ENCODE results near the gene LRRC75B.
"Not testable (repeated sequence)": the region's sequence is repeated elsewhere in the genome, so short reads cannot be mapped to it uniquely, and the experiment has no call there.

LRRC75B gene, protein sequence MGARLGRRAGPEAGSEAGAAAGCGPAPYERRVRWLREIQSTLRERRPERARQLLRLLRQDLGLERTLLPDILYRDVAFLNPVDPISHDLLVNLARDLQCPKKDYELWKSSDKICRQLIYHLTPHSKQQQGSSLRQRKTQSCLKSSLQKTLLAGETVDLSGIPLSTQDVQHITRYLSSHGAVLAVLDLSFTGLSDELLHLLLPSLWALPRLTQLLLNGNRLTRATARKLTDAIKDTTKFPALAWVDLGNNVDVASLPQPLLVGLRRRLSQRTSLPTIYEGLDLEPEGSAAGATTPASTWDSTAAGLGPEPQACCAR

DNA sequence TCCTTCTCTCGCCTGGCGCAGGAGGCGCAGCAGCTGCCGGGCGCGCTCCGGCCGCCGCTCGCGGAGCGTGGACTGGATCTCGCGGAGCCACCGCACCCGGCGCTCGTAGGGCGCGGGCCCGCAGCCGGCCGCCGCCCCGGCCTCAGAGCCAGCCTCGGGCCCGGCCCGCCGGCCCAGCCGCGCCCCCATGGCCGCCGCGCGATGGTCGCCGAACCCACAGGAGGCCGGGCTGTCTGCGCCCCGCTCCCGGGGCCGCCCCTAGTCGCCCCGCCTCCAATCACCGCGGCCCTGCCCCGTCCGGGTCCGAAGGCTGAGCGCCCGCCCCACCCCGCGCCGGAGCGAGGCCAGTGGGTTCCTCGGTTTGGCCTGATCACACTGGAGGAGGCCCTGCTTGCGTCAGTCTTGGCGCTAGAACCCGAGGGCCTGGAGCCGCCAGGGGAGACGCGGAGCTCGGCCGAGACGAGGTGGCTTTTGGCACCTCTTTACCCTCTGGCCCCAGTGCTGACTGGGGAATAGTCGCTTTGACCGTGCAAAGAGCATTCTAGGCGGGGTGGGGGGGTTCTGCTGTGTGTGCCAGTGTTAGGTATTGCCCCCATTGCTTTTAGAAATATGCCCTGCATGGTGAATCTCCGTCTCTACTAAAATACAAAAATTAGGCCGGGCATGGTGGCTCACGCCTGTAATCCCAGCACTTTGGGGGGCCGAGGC, at the start of gene LRRC75B:
Gene LRRC75B, minus strand, starts transcription at position 223 of the 708 bp plus-strand sequence. Its CDS starts 34 bp downstream, at position 189.
- peak; percentile 47 to 77 for DNase-seq

DNA sequence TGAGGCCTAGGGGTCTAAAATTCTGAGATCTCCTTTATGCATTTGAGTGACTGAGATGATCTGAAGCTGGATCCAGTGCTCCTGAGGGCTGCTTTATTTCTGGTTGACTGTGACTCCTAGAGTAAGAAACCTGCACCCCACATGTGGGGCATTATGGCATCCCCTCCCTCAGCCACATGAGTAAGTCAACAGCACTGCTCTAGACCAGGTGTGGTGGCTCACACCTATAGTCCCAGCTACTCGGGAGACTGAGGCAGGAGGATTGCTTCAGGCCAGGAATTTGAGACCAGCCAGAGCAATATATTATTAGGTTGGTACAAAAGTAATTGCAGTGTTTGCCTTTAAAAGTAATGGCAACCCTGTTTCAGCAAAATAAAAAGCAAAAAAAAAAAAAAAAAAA, 49.4 kb upstream of the LRRC75B start:
- DNase-seq: not testable (repeated sequence)

DNA sequence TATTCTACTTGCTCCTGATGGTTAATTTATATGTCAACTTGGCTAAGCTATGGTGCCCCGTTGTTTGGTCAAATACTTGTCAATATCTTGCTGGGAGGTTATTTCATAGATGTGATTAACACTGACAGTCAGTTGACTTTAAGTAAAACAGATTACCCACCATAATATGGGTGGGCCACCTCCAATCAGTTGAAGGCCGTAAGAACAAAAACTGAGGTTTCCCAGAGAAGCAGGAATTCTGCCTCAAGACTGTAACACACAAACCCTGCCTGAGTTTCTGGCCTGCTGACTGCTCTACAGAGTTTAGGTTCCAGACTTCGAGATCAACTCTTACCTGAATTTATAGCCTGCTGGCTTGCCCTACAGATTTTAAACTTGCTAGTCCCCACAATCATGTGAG, 43.6 kb upstream of the LRRC75B start:
- DNase-seq: not testable (repeated sequence)

DNA sequence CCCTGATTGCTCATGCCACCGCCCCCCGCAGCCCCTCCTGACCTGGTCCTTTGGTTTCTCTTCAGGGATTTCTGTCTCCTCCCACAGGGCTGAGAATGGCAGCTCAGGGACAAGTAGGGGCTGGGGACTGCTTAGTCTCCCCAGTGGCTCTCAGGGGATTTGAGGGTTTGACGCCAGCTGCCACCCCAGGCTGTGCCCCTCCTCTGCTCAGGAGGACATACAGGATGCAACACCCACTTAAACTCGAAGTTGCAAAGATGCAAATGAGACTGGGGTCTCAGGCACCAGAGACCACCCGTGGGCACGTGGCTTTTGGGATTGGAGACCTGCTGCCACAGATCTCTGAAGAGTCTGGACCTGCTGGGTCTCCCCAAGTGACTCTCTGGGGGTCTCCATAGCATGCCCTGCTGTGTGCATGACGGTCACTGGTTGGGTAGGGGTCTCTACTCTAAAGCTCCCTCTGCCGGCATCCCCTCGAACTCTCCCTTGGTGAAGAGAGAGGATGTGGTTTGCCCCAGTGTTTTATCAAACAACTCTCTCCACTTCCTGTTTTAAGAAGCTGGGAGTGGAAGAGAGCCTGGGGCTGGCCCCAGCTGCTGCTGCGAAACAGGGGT, 42.0 kb upstream of the LRRC75B start:
- DNase-seq: not testable (repeated sequence)

DNA sequence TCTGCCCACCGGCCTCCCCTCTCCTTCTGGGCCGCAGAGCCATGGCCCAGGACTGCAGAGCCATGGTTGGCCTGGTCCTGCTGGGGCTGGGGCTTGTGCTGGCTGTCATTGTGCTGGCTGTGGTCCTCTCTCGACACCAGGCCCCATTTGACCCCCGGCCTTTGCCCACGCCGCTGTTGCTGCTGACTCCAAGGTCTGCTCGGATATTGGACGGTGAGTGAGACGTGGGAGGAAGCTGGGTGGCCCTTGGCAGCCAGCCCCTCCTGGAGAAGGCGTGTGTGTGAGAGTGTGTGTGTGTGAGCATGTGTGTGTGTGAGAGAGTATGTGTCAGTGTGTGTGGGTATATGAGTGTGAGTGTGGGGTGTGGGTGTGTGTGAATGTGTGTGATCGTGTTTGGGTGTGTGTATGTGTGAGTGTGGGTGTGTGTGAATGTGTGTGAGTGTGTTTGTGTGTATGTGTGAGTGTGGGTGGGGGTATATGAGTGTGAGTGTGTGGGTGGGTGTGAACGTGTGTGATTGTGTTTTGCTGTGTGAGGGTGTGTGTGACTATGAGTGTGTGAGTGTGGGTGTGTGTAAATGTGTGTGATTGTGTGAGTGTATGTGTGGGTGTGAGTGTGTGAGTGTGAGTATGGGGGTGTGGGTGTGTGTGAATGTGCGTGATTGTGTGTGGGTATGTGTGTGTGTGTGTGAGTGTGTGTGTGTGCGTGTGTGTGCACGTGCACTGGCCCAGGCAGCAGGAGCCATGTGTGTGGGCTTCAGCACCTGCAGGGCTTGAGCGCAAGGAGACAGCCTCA, 40.6 kb upstream of the LRRC75B start:
- not testable (repeated sequence) for DNase-seq

DNA sequence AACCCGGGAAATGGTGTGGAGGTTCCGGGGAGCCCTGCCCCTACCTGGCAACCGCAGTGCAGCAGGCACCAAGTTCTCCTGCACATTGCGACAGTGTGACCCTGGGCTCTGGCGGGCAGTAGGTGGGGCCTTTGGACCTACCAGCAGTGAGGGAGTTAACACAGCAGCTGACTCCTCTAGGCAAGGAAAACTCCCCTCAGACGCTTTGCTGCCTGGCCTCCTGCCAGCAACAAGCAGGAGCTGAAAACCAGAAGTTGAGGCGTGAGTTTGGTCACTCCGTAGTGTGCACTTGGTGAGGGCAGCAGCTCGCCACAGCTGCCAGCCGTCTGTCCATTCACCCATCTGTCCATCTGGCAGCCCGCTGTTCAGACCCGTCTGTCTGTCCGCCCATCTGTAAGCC, 39.8 kb upstream of the LRRC75B start:
- not testable (repeated sequence) for DNase-seq

DNA sequence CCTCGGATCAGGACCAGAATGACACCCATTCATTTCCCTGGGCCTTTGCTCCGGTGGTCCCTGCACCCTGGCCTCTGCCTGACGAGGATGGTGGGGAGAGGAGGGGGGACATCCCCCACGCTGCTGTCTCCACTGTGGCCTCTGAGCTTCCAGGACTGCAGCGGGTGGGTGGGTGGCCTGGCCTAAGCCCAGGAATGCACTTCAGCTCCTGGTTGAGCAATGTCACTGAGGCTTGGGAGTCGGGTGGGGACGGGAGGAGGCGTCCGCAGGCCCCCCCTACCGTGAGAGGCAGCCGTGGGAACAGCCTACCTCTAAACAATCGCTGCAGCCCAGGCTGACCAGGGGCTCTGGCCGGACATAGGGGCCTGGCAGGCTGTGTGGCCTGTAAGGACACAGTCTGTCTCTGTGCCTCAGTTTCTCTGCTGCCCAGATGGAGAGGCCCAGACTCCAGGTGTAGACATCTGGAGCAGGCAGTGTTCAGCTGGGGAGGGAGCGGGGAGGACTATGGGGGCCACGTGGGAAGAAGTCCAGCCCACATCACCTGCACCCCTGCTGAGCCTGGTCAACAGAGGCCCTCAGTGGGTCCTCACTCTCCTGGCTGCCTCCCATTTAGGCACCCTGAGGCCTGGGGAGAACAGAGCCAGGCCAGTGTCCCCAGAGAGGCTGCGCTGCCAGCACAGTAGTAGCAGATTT, 38.7 kb upstream of the LRRC75B start:
- not testable (repeated sequence) for DNase-seq

DNA sequence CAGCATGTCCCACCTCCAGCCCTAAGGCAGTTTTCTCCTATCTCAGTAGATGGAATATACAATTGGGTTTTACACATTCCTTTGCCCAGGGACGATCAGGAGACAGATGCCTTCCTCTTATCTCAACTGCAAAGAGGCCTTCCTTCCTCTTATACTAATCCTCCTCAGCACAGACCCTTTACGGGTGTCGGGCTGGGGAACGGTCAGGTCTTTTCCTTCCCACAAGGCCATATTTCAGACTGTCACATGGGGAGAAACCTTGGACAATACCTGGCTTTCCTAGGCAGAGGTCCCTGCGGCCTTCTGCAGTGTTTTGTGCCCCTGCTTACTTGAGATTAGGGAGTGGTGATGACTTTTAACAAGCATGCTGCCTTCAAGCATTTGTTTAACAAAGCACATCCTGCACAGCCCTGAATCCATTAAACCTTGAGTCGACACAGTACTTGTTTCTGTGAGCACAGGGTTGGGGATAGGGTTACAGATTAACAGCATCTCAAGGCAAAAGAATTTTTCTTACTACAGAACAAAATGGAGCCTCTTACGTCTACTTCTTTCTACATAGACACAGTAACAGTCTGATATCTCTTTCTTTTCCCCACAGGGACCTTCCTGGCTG, 38.0 kb upstream of the LRRC75B start:
- not testable (repeated sequence) for DNase-seq

DNA sequence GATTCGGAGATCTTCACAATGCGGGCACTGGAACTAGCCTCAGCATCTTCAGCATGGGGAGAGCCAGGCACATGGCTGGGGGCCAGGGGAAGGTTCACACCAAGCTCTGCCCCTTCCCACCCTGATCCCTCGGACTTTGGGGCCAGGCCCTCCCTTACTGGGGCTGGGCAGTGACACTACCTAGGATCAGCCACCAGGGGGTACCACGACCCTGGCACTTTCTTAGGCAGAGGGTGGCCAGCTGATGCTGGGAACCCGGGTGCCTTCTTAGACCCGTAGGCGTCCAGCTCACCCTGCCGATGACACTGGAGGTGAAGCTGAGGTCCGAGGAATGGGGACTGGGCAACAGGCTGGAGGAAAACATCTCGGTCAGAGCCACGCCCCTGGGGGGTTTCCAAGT, 36.2 kb upstream of the LRRC75B start:
- not testable (repeated sequence) for DNase-seq

DNA sequence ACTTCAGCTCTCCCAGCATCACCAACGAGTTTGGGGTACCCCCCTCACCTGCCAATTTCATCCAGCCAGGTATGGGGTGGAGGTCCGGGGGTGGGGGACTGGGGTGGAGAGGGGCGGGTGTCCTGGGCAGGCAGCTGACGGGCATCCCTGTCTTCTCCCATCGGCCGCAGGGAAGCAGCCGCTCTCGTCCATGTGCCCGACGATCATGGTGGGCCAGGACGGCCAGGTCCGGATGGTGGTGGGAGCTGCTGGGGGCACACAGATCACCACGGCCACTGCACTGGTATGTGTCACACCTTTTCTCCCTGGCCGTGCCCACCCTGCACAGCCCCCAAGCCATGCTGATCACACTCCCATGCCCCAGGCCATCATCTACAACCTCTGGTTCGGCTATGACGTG, 35.0 kb upstream of the LRRC75B start:
- DNase-seq: not testable (repeated sequence)

DNA sequence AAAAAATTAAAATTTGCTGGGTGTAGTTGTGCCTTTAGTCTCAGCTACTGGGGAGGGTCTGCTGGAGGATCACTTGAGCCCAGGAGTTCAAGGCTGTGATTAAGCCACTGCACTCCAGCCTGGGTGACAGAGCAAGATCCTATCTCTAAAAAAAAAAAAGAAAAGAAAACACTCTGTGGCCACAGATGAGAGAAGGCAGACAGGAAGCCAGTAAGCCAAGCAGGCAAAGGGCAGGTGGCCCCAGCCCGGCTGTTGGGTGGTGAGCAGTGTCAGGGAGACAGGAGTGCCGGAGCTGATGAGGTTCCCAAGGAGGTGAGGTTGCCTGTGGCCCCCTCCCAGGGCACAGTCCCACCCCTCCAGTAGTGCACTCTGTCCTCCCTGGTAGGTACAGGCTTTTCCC, 29.7 kb upstream of the LRRC75B start:
- not testable (repeated sequence) for DNase-seq

DNA sequence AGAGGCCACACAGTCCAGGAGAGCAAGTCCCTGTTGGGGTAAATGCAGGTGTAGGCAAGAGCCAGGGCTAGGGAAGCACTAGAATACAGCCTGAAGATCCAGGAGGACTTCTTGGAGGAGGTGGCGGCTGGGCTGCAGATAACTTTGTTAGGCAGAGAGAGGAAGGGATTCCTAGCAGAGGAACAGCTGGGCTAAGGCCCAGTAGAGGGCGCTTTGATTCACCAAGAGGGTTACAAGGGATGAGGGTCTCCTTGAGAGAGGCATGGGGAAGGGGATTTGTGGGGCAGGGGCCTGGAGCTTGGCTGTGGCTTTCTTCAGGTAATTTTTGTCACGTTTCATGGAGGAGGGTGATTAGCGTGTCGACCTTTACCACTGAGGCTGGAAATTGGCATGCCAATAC, 28.4 kb upstream of the LRRC75B start:
- DNase-seq: not testable (repeated sequence)

DNA sequence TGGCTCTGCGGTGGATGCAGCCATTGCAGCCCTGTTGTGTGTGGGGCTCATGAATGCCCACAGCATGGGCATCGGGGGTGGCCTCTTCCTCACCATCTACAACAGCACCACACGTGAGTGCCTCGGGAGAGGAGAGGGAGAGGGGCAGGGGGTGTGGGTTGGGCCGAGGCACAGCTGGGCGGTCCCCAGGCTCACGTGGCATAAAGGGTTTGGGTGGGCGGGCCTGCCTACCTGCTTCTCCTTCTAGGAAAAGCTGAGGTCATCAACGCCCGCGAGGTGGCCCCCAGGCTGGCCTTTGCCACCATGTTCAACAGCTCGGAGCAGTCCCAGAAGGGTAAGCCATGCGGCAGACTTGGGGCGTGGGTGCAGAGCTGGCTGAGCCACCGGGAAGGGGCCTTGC, 21.9 kb upstream of the LRRC75B start:
- DNase-seq: not testable (repeated sequence)

DNA sequence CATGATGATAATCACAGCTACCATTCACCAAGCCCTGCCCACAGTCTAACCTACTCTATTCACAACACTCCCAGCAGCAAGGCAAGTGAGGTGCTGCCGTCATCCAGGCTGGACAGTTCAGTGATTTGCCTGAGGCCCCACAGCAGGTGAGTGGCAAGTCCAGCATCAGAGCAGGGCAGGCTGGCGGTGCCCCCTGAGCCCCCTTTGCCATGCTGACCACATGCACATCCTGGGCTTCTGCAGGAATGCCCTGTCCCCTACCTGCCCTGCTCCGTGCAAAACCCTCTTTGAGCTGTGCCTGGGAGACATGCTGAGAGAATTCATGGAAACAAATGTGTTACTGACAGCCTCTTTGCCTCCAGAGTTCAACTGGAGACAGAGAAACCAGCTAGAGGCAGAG, 17.0 kb upstream of the LRRC75B start:
- DNase-seq: not testable (repeated sequence)

DNA sequence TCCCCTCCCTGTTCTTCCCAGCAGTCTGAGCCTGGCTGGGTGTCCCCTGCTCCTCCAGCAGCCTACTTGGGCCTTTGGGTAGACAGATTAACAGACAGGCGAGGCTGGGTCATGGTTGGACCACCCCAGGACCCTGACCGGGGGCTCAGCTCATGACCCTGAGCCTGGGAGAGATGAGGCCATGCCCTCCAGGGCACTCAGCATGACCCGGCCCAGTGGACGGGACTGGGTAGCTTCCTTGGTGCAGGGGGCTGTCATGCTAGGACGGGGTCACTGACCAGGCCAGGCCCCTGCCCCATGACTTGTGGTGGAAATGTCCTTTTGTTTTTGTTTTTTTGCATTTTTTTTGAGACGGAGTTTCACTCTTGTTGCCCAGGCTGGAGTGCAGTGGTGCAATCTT, 15.5 kb upstream of the LRRC75B start:
- not testable (repeated sequence) for DNase-seq

DNA sequence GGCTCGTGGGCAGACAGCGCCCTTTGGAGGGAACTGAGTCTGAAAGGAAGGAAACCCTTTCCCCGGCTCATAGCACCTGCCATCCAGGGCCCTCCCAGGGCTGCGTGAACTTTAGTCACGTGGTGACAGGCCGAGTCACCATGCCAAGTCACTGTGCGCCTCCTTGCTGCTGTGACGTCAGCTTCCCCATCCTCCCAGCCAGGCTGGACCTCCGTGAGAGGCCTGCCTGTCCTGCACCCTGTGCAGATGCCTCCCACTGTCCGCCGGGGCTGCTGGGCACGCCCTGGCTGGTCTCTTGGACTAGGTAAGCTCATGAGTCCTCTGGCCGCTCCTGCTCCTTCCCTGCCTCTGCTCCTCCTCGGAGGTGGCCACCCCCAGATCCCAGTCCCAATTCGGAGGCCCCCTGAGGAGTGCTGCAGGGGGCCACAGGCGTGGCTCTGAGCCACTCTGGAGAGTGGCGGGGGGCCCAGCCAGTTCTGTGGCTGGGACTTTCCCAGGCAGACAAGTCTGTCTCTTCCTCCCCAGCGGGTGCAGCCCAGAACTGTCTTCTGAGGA, 14.6 kb upstream of the LRRC75B start:
- DNase-seq: peak; percentile 77 to 80

DNA sequence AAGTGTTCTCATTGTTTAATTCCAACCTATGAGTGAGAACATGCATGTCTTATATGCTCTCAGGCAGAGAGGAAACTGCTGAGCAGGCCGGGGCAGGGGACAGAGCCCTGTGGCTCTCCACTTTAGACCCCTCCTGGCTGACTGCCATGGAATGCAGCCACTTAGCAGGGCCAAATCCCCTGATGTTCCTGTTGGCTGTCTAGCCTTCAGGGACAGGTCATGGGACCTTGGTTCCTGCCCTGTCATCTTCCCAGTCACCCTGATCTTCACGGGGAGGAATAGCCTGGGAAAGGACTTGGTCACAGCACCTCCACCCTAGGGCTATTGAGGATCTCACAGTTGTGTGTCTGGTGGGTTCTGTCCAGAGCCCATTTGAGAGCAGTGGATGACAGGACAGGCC, 13.5 kb upstream of the LRRC75B start:
- not testable (repeated sequence) for DNase-seq

DNA sequence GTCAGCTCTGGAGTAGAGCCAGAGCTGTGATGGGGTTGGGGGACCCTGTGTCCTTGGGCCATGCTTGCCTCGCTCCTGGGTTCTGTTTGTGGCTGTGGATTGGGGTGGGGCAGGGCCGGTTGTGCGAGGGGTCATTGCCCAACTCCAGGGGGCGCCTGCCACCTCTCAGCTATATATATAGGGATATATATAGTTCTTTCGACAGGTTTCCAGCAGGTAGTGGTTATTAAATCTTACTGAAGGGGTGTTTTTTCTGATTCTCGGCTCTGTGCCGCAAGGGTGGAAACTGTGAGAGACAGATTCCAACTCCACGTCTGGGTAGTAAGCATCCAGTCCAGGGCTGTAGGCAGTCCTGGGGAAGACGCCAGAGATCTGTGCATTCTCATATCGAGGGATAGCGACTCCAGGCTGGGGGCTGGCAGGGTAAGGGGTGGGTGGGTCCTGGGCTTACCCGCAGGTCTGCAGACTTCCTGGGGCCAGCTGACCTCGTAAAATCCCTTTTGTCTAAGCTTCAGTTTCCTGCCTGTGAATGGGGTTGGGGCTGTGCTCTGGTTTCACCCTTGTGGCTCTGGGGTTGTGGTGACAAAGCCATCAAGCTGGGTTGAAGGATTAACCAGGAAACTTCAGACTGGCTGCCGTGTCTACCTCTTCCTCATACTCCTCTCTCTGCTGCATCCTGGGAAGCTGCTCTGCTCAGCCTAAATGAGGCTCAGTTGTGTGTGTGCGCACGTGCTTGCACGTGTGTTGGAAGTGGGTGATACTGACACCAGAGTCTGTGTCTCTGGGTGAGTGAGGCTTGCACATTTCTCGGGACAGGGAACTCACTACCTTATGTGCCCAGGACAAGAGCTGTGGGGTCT, 11.1 kb upstream of the LRRC75B start:
- DNase-seq: not testable (repeated sequence)

DNA sequence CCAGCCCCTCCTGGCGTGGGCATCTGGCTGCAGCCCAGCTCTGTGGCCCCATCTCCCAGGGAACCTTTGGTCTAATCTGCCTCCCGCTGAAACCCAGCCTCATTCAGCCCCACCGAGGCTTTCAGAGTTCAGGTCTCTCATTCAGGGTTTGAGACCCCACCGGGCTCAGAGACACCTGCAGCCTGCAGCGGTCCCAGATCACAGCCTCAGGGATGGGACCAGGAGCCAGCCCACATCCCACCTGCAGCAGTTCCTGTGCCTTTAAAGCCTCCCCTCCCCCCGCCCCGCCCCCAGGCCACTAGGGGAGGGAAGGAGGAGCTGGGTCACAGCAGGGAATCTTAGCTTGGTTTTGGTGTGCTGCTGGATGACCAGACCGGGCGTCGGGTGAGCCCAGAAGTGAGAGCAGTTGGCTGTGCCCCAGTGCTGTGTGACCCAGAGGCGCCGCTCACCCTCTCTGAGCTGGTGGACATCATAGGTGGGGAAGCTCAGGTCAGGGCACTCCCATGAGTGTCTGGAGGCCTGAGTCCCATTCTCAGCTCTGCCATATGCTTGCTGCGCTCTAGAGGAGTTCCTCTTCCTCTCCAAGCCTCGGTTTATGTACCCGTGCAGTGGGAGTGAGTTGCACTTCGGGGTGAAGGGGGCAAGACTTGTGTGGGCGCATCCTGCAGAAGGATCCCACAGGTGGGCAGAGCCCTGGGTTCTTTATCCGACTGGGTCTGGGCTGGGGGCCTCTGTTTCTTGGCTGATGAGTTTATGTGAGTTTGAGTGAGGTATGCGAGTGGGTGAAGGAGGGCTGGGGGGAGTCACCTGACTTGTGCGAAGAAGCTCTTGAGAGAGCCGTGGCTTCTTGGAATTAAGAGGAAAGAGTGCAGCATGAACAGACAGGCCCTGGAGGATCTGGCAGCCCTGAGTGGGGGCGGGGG, 10.2 kb upstream of the LRRC75B start, which contains the start of gene GGT1:
Gene GGT1, plus strand, starts transcription at position 347 of the 923 bp plus-strand sequence. CDS start 7,889 bp downstream, outside the sequence.
- not testable (repeated sequence) for DNase-seq
